Skin of body (tissue), 2 donors: ENCODE measurements around the gene PLEKHG4B. TPM values are rescaled to one million over a fixed set of nuclear protein-coding genes. Genes with fewer than 3 reads are reported as not detected.

Experiments
- DNase-seq: peaks from one replicate; lab custom pipeline; 2025; lab: John Stamatoyannopoulos, UW
- total RNA-seq: library from RNA; depleted of rRNA; stranded (reverse); fragments of >200 nt; gene quantifications from one replicate; pipeline ENCODE4 v1.2.3, GENCODE V29; 2014

PLEKHG4B gene
- total RNA-seq, 1 donor from 2014 or later: 6.0 TPM

GRCh38 chr5:74503-75109 lies 17.4 kb upstream of the PLEKHG4B start:
- no peak for DNase-seq

- no peak for DNase-seq
These were observed 16.3 kb upstream of the PLEKHG4B start for GRCh38 chr5:75331-76320.

GRCh38 chr5:76358-77169 lies 15.4 kb upstream of the PLEKHG4B start:
- DNase-seq: no peak

GRCh38 chr5:77170-77501 lies 14.8 kb upstream of the PLEKHG4B start:
- DNase-seq: no peak

- no peak for DNase-seq
These were observed 14.4 kb upstream of the PLEKHG4B start for GRCh38 chr5:77546-77945.

GRCh38 chr5:77957-78804 lies 13.8 kb upstream of the PLEKHG4B start:
- DNase-seq: no peak

GRCh38 chr5:78805-79149 lies 13.2 kb upstream of the PLEKHG4B start:
- no peak for DNase-seq

- DNase-seq: no peak
These were observed 12.7 kb upstream of the PLEKHG4B start for GRCh38 chr5:79263-79662.

- no peak for DNase-seq
These were observed 12.1 kb upstream of the PLEKHG4B start for GRCh38 chr5:79821-80220.

- no peak for DNase-seq
These were observed 10.5 kb upstream of the PLEKHG4B start for GRCh38 chr5:81391-82021.

- no peak for DNase-seq
These were observed 9.9 kb upstream of the PLEKHG4B start for GRCh38 chr5:82097-82496.

GRCh38 chr5:82570-82969 lies 9.4 kb upstream of the PLEKHG4B start:
- no peak for DNase-seq

- no peak for DNase-seq
These were observed 8.9 kb upstream of the PLEKHG4B start for GRCh38 chr5:83029-83428.

- DNase-seq: no peak
These were observed 6.5 kb upstream of the PLEKHG4B start for GRCh38 chr5:85334-85995.

GRCh38 chr5:89337-90286 lies 2.4 kb upstream of the PLEKHG4B start:
- DNase-seq: no peak

- DNase-seq: peak; percentile 23
These were observed 1.1 kb upstream of the PLEKHG4B start for GRCh38 chr5:90590-91547.

- no peak for DNase-seq
These were observed 643 bp downstream of the PLEKHG4B start for GRCh38 chr5:92401-93220.
